GM18499 (cell line): Measurements from ENCODE around the gene TMEM229B.

ENCODE experiments used
- ATAC-seq: cut with Tn5 transposase; IDR thresholded peaks from one replicate; pipeline ENCODE4 v1.9.1; 2021; ENCODE audit warnings: moderate number of reproducible peaks; ENCODE audit not compliant: insufficient read depth, unreplicated experiment

Gene TMEM229B

GRCh38 chr14:67491285-67491684 lies 2.8 kb upstream of the TMEM229B start:
- no peak for ATAC-seq

DNA sequence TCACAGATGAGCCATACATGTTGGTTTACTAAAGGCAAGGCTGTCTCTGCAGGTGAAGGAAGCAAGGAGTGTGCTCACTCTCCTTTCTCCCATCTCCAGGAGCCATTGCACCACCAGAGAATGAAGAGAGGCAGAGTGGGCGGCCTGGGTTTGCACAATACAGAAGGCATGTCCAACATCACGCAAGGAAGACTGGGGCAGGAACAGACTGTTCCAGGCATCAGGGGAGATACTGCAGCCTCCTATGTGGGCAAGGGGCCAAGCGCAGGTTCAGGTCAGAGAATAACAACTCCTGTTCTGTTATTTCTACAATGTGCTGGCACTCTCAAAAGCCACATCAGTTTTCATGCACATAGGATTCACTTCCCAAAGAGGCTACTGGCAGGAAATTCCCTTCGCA lies 1.7 kb upstream of the TMEM229B start:
- ATAC-seq, result no peak

- ATAC-seq, result no peak
Measured at GRCh38 chr14:67487332-67487731, 1.2 kb downstream of the TMEM229B start.

DNA sequence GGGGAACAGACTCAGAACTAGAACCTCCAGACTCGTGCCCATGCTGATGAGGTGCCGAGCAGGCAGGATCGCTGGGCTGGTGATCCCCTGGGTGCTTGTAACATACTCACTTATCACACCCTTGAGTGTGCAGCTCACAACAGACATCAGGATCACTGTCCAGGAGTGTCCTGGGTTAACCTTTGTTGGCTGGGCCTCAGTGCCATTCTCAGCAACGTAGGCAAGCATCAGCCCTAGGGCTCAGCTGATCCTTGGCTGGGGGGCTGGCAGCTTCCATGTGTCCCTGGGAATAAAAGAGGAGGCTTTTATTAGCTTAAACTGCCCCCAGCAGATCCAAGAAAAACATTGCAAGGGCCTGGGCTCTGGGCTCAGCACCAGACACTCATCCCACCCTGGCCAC lies 1.6 kb downstream of the TMEM229B start:
- no peak for ATAC-seq

- ATAC-seq, result no peak
Measured at GRCh38 chr14:67485501-67486095, 2.9 kb downstream of the TMEM229B start.

GRCh38 chr14:67483579-67484285 lies 4.8 kb downstream of the TMEM229B start:
- no peak for ATAC-seq

DNA sequence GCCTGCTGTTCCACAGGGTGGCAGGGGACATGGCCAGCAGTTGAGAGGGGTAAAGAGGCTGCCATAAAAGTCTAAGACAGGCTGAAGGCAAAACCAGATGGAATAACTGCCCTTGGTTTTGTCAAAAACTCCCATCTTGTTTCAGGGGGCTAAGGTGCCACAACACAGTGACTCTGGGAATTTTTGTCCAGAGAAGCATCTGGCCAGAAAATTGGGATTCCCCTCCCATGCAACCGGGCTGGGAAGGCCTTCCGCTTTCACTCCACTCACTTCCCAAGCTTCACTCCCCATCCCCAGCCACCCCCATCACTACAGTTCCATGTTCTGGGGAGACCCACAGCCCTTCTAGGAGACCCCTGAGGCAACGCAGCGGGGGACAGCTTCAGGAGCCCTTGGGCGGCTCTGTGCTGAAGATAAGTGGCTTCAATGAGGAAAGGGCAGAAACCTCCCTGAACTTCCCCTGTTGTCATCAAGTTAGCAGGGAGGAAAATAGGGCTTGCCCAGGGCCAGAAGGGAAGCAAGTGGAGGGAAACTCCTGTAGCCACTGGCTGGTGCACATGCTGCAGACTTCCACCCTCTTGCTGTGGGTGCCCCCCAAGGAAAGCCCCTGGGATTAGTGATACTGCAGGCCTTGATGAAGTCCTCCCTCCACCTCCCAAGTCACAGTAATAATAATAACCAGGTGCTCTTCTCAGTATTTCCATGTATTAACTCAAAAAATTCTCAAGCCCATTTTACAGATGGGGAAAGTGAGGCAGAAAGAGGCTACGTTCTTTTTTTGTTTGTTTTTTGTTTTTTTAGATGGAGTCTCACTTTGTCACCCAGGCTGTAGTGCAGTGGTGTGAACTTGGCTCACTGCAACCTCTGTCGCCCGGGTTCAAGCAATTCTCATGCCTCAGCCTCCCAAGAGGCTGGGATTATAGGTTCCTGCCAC lies 6.0 kb downstream of the TMEM229B start:
- ATAC-seq, result no peak

DNA sequence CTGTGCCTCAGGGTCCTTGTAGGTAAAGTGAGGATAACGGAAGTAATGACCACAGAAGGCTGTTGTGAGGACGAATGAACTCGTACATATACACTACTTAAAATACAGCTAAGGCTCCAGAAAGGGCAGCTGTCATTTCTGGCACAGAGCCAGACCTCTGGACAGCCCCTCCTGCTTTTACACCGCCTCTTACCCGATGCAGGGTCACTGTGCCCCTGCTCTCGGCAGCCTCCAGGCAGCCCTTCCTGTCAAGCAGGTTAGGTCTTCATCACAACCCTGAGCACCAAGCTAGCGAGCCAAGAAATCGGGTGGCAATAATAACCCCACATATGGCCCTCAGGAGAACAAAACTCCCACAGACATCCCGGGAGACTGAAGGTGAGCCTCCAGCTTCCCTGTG lies 8.5 kb downstream of the TMEM229B start:
- no peak for ATAC-seq

GRCh38 chr14:67478800-67479084 lies 9.8 kb downstream of the TMEM229B start:
- ATAC-seq, result no peak

GRCh38 chr14:67477926-67478799 lies 10.4 kb downstream of the TMEM229B start:
- ATAC-seq, result no peak

GRCh38 chr14:67474366-67474765 lies 14.2 kb downstream of the TMEM229B start:
- ATAC-seq, result no peak

DNA sequence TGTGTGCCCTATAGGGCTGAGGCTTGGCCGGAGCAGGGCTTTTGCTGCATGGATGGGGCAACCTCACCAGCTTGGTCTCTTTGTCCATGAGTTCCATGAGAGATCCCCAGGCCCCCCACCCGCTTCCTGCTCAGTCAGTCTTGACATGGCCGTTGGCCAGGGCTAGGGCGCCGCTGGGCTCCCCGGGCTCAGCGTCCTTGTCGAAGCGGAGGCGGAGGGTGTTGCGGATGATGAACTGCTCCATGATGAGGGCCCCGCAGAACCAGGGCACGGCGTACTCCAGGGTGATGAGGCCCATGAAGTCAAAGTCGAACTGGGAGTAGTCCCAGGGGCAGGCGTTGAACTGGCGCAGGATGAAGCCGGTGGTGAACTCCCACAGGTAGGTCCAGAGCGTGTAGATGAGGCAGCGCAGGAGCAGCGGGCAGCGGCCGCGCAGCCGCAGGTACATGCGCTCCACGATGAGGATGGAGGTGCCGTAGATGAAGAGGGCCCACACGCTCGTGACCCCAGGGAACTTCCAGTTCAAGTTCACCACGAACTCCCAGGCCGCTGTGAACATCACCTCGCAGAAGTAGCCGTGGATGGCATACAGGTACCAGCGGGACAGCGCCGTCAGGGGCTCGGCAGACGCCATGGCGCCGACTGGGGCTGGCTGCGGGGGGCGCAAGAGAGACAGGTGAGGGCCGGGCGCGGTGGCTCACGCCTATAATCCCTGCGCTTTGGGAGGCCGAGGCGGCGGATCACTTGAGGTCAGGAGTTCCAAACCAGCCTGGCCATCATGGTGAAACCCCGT lies 15.0 kb downstream of the TMEM229B start:
- no peak for ATAC-seq

GRCh38 chr14:67472726-67473125 lies 15.8 kb downstream of the TMEM229B start:
- no peak for ATAC-seq

DNA sequence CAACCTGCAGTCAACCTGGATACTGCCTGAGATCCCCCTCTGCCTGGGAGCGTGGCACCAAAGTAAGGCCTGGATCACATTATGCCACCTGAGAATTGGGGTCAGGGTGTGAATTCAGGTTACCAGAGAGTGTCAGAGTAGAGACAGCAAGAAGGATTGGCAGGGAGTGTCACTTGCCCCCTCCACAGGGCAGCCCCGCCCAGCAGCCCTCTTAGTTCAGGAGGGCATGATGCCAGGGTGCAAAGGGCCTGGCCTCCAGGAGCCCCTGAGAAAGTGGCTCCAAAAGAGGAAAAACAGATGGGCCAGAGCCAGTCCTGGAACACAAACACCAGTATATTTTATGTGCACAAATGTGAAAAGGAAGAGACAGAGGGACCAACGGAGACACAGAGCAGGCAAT lies 18.6 kb downstream of the TMEM229B start:
- no peak for ATAC-seq

- no peak for ATAC-seq
Measured at GRCh38 chr14:67468378-67468730, 20.2 kb downstream of the TMEM229B start.

GRCh38 chr14:67467134-67467533 lies 21.4 kb downstream of the TMEM229B start:
- no peak for ATAC-seq

DNA sequence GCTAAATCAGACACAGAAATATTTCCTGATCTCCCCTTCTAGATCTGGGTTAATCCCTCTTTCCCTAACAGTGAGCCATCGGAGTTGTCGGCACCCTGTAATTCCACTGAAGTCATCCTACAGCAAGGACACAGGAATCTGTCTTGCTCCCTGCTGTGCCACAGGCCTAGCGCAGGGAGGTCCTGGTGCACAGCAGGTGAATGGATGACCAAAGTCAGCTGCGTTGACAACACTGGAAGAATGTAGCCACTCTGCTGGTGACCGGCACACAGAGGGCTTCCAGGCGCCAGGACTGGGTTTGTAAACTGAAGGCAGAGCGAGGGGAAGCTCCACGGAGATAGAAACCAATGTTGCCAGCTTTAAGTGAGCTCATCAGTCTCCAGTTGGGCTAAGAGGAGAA lies 23.6 kb downstream of the TMEM229B start:
- ATAC-seq, result no peak

DNA sequence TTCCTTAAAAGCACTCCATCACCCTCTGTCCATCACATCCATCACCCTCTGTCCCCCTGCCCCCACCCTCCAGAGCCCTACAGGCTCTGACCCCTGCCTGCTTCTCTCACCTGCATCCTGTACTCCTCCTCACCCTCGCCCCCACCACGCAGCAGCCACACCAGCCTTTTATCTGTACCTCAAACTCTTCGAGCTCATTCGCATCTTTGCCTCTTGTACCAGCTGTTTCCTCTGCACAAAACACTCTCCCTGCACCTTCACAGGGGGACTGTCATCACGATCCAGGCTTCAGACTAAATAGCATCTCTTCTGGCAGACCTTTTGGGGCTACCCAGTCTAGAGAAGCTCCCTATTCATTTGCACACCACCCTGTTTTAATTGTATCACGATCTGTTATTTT lies 24.1 kb downstream of the TMEM229B start:
- no peak for ATAC-seq

DNA sequence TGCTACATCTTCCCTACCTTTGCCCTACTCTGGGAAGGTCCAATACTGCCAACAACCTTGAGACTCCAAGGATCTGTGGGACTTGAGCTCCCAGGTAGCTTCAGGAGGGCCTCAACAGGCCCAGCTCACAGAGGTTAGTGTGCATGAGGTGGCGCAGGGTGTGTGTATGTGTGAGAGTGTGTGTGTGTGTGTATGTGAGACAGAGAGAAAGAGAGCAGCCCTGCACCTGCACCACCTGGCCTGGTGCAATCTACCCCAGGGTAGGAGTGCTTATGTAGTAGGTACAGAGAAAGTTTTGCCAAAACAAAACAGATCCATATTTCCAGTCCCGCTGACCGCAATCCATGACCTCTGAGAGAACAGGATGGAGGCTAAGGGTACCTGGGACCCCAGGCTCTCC lies 24.6 kb downstream of the TMEM229B start:
- no peak for ATAC-seq

DNA sequence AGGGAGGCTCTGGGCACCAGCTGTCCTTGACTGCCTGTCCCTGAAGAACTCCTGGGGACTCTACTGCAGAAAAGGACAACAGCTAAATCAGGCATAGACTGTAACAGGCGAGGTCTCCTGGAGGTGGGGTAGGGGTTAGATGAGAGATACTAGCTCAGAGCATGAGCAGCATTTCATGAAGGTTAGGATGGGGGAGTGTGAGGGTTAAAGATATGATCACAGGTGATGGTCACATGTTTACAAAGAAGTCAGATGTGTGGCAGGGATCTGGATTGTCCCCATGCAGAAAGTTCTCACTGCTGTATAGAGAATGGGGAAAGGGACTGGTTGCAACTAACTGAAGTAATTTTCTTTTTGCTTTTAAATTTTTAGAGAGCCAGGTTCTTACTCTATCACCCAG lies 26.5 kb downstream of the TMEM229B start:
- no peak for ATAC-seq
